Measurements from ENCODE around the gene TRIM28. TPM values are rescaled to one million over a fixed set of nuclear protein-coding genes. Genes with fewer than 3 reads are reported as not detected.

Gene TRIM28
- total and polyA plus RNA-seq, 7 donors, result 141 to 212 (median 165) TPM

DNA sequence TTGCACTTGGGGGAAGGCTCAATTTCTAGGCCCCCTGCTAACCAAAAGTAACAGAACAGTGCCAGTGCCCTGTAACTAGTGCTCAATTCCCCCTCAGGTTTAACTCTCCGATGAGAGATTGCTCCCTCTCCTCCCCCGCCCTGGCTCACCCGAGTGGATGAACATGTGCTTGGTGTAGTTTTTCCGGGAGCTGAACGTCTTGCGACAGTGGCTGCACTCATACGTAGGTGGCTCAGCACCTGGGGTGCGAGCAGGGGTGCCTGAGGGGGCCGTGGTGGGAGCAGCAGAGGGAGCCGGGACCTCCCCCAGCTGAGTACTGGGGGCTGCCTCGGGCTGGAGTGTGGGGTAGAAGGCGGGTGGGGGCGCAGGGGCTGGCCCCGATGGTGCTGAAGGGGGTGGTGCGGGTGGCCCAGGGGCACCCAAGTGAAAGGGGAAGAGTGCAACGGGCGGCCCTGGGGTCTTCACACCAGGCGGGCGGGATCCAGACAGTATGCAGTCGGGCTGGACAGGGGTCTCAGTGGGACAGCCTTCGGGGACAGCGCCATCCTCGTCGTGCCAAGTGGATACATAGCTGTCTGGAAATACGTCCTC, 27.5 kb upstream of the TRIM28 start:
- Histone ChIP-seq H3K36me3 (ENCODE audit: insufficient read depth in 1 of 2, low read depth in 1 of 2) (peaks cover 0 to 20% of the 10 kb centered on the region in 2 donors), H3K4me3 (no peak overlapping the region), H3K27ac (peak overlapping the region; percentile 46), H3K27me3 (ENCODE audit: insufficient read depth in 3 of 3, low read length in 2 of 3) (no peaks in the 10 kb centered on the region), H3K9me3 (no peaks in the 10 kb centered on the region), H3K4me1 (peaks cover 33% of the 10 kb centered on the region)
- DNase-seq (no peak), ATAC-seq (no peak)
- TF ChIP-seq, protein P1, sequence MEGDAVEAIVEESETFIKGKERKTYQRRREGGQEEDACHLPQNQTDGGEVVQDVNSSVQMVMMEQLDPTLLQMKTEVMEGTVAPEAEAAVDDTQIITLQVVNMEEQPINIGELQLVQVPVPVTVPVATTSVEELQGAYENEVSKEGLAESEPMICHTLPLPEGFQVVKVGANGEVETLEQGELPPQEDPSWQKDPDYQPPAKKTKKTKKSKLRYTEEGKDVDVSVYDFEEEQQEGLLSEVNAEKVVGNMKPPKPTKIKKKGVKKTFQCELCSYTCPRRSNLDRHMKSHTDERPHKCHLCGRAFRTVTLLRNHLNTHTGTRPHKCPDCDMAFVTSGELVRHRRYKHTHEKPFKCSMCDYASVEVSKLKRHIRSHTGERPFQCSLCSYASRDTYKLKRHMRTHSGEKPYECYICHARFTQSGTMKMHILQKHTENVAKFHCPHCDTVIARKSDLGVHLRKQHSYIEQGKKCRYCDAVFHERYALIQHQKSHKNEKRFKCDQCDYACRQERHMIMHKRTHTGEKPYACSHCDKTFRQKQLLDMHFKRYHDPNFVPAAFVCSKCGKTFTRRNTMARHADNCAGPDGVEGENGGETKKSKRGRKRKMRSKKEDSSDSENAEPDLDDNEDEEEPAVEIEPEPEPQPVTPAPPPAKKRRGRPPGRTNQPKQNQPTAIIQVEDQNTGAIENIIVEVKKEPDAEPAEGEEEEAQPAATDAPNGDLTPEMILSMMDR (IDR thresholded peaks at IDR 0.05), result no peak
- intact Hi-C loops (cut with DNase I), result no loop called here
- WGBS, 3 donors, result 77 to 82% (median 78%) methylated on average over 22 to 25 of the region's 25 CpGs

DNA sequence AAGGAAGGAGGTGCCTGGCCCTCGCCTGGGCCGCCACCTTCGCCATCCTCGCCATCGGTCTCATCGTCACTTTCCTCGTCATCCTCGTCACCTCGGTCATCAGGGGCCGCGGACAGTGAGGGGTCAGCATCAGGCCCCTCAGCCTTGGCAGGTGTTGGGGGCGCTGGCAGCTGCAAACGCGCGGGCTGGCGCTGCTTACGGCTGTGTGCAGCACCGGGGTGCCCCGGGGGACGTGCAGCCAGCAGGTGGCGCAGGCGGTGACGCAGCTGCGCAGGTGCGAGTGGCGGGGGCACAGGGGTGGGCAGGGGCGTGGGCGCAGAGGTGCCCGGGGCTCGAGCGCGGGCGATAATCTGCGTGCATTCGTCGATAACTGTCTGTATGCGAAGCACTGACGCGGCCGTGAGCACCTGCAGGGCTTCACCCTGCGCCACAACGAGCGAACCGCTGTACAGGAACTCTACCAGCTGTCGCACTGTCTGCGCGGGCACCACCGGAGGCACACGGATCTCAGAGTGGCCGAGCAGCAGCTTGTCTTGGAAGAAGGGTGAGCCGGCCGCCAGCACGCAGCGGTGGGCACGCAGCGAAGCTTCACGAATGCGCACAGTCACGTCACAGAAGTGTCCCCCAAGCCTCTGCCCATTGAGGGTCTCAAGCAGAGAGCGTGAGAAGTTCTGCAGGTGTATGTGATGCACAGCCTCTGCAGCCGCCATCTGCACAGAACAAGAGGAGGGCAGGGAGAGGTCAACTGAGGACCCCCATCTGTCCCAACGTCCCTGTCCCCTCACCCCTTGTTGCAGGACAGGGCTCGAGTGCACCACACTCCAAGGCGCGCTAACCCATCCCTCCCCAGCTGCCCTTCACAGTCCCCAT, 26.7 kb upstream of the TRIM28 start:
- no peak overlapping the region for H3K27ac ChIP-seq
- intact Hi-C loops (cut with DNase I), result no loop called here
- ATAC-seq (no peak), DNase-seq (no peak)
- peaks cover 0 to 20% of the 10 kb centered on the region in 2 donors for H3K36me3 ChIP-seq (ENCODE audit: insufficient read depth in 1 of 2, low read depth in 1 of 2)
- no peak overlapping the region for H3K4me3 ChIP-seq
- no peaks in the 10 kb centered on the region for H3K9me3 ChIP-seq
- H3K4me1 ChIP-seq, result peaks cover 33% of the 10 kb centered on the region
- TF ChIP-seq, protein P1 (IDR thresholded peaks at IDR 0.05), result no peak
- 84 to 91% (median 86%) methylated on average over 64 to 65 of the region's 65 CpGs for WGBS, 3 donors
- no peaks in the 10 kb centered on the region for H3K27me3 ChIP-seq (ENCODE audit: insufficient read depth in 3 of 3, low read length in 2 of 3)

DNA sequence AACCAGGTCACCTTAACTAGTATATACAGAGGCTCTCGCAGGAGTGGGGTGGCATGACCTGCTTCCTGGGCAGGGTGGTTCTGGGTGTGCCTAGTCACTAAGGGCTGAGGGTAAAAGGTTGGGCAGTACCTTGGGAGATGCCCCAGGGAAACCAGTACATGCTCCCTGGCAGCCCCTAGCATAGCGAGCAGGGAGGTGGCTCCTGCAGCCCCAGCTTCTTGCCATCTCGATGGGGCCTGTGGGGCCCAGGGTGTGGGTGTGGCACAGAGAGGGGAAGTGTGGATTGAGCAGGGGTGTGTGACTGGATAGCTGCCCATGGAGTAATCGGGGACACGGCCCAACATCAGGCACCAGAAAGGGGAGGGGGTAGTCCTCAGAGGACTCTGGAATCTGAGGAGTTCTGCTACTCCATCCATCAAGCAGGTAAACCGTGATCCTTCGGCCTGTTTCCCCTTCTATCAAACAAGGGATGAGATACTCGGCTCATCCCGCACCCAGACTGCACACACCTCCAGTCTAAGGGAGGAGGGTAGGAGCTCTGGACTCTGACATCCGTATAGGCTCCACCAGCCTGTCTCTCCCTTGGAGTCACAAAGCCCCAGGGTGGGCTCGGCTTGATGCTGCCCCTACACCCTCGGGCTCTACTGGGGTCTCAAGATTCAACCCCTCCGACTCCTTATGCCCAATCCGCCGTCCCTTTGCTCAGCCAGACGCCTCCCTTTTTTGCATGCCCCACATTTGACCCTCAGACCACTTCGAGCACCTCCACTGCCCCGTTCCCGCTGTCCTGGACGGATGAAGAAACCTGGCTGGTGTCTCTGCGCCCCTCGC, 25.4 kb upstream of the TRIM28 start:
- H3K9me3 ChIP-seq, result no peaks in the 10 kb centered on the region
- no peaks in the 10 kb centered on the region for H3K27me3 ChIP-seq (ENCODE audit: insufficient read depth in 3 of 3, low read length in 2 of 3)
- H3K27ac ChIP-seq, result peak overlapping the region; percentile 97
- WGBS, 3 donors, result 11 to 14% (median 13%) methylated on average over 22 of the region's 22 CpGs
- ATAC-seq (no peak), DNase-seq (no peak)
- H3K4me3 ChIP-seq, result peak overlapping the region; percentile 98
- H3K4me1 ChIP-seq, result peaks cover 33% of the 10 kb centered on the region
- TF ChIP-seq, protein P1 (IDR thresholded peaks at IDR 0.05), result no peak
- H3K36me3 ChIP-seq (ENCODE audit: insufficient read depth in 1 of 2, low read depth in 1 of 2), result peaks cover 0 to 20% of the 10 kb centered on the region in 2 donors
- intact Hi-C loops (cut with DNase I), result no loop called here

DNA sequence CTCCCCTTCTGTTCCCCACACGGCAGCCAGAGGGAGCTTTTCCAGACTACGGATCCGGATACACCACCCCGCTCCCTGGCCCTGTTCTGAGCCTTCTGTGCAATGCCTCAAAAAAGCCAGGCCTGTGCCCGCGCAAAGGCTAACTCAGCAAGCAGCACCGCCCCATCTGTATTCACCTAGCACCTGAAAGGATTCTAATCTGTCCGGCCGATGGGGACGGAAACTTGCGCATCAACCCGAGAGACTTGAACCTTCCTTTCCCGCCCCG, 24.8 kb upstream of the TRIM28 start:
- Histone ChIP-seq H3K9me3 (no peaks in the 10 kb centered on the region), H3K4me3 (peak overlapping the region; percentile 98), H3K27me3 (ENCODE audit: insufficient read depth in 3 of 3, low read length in 2 of 3) (no peaks in the 10 kb centered on the region), H3K36me3 (ENCODE audit: insufficient read depth in 1 of 2, low read depth in 1 of 2) (peaks cover 0 to 20% of the 10 kb centered on the region in 2 donors), H3K4me1 (peaks cover 33% of the 10 kb centered on the region), H3K27ac (peak overlapping the region; percentile 97)
- ATAC-seq (peak; percentile 44 to 61 (median 54)), DNase-seq (peak; percentile 68 to 82)
- TF ChIP-seq, protein P1 (IDR thresholded peaks at IDR 0.05), result peak; percentile 48
- 0 to 1% (median 1%) methylated on average over 14 of the region's 14 CpGs for WGBS, 3 donors
- intact Hi-C loops (cut with DNase I), result no loop called here
